Endometrium (tissue), 2 donors: ENCODE measurements around the gene MAGEC1.
A peak's percentile ranks its signal among the peaks of the same experiment; 100 is the strongest.
"Not testable (repeated sequence)": the region's sequence is repeated elsewhere in the genome, so short reads cannot be mapped to it uniquely, and the experiment has no call there.

Experiments used
- FAIRE-seq: peaks from 2 replicates; lab custom pipeline; 2012; peaks lifted over from hg19 to GRCh38; lab: Jason Lieb, UNC
- donor health status: control.
- donor health status: control.

Gene MAGEC1

DNA sequence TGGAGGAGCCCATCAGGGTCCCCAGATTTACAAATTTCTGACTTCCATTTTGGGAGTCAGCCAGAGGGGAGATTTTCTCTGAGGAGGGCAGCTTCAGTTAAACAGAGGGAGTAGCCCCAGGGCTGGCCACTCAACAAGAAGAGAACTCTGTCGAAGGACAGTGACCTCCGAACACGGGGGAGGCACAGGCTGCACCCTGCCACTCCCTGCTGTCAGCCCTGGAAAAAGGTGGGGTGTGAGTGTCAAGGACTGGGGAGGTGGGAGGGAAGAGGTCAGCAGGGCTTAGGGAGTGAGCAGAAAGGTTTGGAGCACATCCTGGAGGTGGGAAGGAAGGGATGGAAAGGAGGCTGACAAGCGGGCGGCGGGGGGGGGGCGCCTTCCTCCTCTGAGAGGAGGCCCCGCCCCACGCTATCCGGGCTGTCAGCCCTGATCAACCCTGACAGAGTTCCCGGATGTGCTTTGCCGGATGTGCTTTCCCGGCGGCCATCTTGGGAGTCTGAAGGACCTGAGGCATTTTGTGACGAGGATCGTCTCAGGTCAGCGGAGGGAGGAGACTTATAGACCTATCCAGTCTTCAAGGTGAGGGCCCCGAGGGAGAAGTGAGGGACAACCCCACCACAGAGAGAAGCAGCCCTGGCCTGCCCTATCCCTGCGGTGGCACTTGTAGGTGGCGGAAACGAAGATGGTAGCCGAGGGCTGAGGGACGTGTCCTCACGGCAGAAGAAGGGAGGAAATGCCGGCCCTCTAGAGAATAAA lies at the start of gene MAGEC1:
Gene MAGEC1 (plus strand): TSS at position 495 of the 756 bp plus-strand sequence. CDS start 1,179 bp downstream, outside the sequence.
- FAIRE-seq: no peak

DNA sequence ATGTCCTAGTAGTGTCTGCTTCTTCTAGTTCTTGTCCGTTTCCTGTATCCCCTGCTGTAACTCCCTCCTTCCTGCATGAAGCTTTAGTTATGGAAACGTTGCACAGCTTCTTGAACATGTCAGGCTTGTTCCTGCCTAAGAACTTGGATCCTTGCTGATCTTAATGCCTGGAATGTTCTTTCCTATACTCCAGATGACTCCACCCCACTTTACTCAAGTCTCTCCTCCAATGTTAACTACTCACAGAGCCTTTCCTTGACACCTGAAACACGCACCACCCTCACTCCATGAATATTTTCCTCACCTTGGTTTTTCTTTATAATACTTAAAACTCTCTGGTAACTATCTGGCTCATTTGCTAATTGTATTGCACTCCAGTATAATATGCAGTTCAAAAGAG lies 46.2 kb upstream of the MAGEC1 start:
- no peak for FAIRE-seq

DNA sequence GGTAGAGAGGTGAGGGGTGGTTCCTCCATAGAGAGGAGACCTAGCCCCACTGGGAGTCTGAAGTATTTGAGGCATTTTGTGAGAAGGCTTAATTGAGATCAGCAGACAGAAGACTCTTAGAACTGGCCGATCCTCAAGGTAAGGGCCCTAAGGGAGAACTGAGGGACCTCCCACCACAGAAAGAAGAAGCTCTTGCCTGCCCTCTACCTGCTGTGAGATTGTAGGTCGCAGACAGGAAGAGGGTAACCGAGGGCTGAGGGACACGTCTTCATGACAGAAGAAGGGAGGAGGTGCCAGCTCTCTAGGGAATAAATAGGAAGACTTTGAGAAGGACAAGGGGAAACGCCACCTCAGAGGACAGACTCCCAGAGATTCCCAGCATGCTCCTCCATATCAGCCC lies 24.1 kb upstream of the MAGEC1 start:
- FAIRE-seq: no peak

DNA sequence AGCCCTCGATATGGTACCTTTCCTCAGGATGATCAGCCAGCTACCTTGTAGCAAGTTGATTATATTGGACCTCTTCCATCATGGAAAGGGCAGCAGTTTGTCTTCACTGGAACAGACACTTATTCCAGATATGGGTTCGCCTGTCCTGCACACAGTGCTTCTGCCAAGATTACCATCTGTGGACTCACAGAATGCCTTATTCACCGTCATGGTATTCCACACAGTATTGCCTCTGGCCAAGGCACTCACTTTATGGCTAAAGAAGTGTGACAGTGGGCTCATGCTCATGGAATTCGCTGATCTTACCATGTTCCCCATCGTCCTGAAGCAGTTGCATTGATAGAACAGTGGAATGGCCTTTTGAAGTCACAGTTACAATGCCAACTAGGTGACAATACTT lies 14.9 kb upstream of the MAGEC1 start:
- not testable (repeated sequence) for FAIRE-seq

- FAIRE-seq: no peak
Measured at GRCh38 chrX:141894733-141895132, 9.0 kb upstream of the MAGEC1 start.

DNA sequence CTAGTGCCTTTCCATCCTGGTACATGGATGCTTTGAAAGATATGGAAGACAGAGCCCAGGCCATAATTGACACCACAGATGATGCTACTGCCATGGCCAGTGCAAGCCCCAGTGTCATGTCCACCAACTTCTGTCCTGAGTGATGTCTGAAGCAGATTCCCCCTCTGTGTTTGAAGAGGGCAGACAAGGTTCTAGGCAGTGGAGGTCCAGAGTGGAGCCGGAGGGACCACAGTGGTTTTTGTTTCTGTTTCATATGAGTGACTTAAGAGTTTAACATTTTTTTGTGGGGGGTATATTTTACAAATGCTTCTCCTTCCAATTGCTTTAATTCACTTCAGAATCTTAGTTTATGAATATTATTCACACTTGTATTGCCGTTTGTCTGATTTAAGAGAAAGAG lies 6.0 kb upstream of the MAGEC1 start:
- FAIRE-seq: no peak

GRCh38 chrX:141902366-141902765 lies 1.3 kb upstream of the MAGEC1 start:
- no peak for FAIRE-seq

GRCh38 chrX:141904262-141904661 lies 568 bp downstream of the MAGEC1 start:
- FAIRE-seq: no peak

DNA sequence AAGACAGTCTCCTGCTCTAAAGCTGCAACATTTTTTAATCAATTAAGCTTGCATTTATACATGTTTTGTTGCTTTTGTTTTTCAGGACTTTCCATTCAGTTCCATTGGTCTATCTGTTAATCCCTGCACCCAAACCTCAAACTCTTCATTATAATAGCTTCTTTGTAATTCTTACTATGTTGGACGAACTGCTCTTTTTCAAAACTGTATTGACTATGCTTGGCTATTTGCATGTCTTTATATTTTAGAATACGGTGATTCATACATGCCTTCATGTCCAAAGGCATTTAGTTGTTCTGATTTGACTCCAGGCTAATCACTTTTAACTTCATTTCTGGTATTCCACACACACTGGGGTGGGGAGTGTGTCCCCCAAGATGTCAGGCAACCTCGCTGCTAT lies 14.1 kb downstream of the MAGEC1 start:
- no peak for FAIRE-seq

GRCh38 chrX:141924293-141924692 lies 20.6 kb downstream of the MAGEC1 start:
- FAIRE-seq: peak; percentile 39

DNA sequence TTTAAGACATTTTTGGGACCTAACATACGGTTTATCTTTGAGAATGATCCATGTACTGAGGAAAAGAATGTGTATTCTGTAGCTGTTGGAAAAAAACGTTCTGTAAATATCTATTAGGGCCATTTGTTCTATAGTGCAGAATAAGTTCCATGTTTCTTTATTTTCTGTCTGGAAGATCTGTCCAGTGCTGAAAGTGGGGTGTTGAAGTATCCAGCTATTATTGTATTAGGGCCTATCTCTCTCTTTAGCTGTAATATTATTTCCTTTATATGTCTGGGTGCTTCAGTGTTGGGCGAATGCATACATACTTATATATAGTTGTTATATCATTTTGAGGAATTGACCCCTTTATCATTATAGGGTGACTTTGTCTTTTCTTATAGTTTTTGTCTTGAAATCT lies 24.7 kb downstream of the MAGEC1 start:
- FAIRE-seq: no peak

- no peak for FAIRE-seq
Measured at GRCh38 chrX:141934059-141934641, 30.5 kb downstream of the MAGEC1 start.

GRCh38 chrX:141935645-141936044 lies 32.0 kb downstream of the MAGEC1 start:
- FAIRE-seq: no peak

GRCh38 chrX:141936080-141936479 lies 32.4 kb downstream of the MAGEC1 start:
- no peak for FAIRE-seq

DNA sequence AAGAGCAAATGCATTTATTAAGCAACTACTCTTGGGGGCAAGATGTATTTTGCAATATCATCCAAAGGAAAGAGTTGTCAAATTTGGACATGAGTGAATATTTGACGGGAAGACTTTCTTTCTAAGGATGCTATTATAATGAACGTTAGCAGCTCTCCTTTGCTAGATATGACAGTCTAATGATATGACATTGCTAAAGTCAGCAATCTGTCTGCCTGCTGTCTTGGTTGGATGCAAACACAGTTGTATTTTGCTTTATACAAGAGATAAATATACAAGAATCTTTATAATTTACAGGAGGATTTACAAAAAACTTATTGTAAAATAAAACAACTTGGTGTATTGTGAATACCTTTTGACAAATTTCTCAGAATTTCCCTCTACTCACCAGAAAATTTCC lies 37.5 kb downstream of the MAGEC1 start:
- FAIRE-seq: no peak

DNA sequence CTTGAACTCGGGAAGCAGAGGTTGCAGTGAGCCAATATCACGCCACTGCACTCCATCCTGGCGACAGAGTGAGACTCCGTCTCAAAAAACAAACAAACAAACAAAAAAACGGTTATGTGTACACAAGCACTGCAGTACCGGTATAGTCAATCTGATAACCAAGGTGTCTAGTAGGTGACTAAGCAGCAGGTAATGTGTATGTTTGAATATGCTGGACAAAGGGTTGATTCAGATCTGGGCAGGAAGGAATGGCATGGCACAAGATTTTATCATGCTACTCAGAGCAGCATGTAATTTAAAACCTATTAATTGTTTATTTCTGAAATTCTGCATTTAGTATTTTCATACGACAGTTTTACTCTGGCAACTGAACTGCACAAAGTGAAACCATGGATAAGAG lies 41.7 kb downstream of the MAGEC1 start:
- FAIRE-seq: no peak

- FAIRE-seq: no peak
Measured at GRCh38 chrX:141947350-141947749, 43.7 kb downstream of the MAGEC1 start.

DNA sequence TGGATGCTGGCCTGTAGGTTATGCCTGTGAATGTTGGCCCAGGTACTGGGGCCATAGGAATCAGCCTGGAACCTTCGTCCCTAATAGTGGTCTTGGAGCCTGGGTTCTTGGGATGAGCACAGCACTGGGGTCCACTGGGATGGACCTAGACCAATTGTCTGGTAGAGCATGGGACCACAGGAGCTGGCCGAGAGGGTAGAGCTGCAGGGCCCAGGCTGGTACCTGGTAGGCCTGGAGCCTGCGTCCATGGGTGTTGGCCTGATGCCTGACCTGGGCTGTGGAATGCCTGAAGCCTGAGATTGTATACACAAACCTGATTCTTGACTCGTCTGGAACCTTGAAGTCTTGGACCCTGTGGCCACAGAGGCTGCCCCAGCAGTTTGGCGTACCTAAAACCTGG lies 48.9 kb downstream of the MAGEC1 start:
- FAIRE-seq: no peak

DNA sequence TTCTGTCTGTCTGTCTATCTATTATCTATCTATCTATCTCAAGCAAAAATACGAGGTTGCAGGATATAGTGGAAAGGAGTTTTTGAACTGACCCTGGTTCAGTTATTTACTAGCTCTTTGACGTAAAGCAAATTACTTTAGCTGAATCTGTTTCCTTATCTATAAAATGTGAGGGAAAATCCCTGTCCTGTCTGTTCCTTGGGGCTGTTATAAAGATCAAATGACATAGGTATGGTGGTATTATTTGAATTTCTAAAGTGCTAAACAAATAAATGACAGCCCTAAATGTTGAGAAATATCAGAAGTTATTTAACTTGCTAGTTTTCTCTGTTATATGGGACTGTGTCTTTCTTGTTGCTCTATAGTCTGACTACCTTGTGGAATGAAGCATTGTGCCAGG lies 55.0 kb downstream of the MAGEC1 start:
- no peak for FAIRE-seq
